ENCODE results near the gene HSPA1B. TPM values are rescaled to one million over a fixed set of nuclear protein-coding genes. Genes with fewer than 3 reads are reported as not detected.

The HSPA1B gene
- total RNA-seq, 6 experiments from 2014 or later = 41.5 to 144 (median 47.5) TPM

GRCh38 chr6:31834367-31835250 is 7.1 kb downstream of the HSPA1B start:
- WGBS (ENCODE audit: insufficient coverage, low coverage, low lambda C conversion rate, missing lambda C conversion rate) = under 1% methylated on average over 54 of the region's 59 CpGs
- Histone ChIP-seq H3K27me3 (no peaks in the 10 kb centered on the region), H3K27ac (peak overlapping the region; percentile 93 to 96 (median 94)), H3K9me3 (no peaks in the 10 kb centered on the region), H3K4me3 (peak overlapping the region; percentile 81 to 89 (median 87)), H3K4me1 (peaks cover 0 to 41% (median 13%) of the 10 kb centered on the region in 4 donors), H3K36me3 (peaks cover 5 to 26% (median 17%) of the 10 kb centered on the region in 4 donors)
- intact Hi-C loops (cut with DNase I) = loop anchor here (10.0 kb wide), 1 partner anchor 60 kb away; the partner anchor contains the start of gene VWA7 (in 2 of the 2)
- peak; percentile 89 to 93 (median 92) for DNase-seq
- peak; percentile 43 to 88 (median 66) for ATAC-seq
- peak; percentile 71 for TF ChIP-seq POLR2A (IDR thresholded peaks at IDR 0.05)
- TF ChIP-seq CTCF (IDR thresholded peaks at IDR 0.05) = no peak

GRCh38 chr6:31836047-31836473 is 8.5 kb downstream of the HSPA1B start:
- WGBS (ENCODE audit: insufficient coverage, low coverage, low lambda C conversion rate, missing lambda C conversion rate) = 31% methylated on average over 12 of the region's 14 CpGs
- Histone ChIP-seq H3K4me3 (peak overlapping the region; percentile 81 to 89 (median 87)), H3K4me1 (peaks cover 0 to 40% (median 13%) of the 10 kb centered on the region in 4 donors), H3K27ac (peak overlapping the region; percentile 93 to 96 (median 94)), H3K9me3 (no peaks in the 10 kb centered on the region), H3K27me3 (no peaks in the 10 kb centered on the region), H3K36me3 (peaks cover 11 to 40% (median 26%) of the 10 kb centered on the region in 4 donors)
- ATAC-seq = no peak
- DNase-seq = no peak
- TF ChIP-seq CTCF (IDR thresholded peaks at IDR 0.05) (no peak), POLR2A (IDR thresholded peaks at IDR 0.05) (no peak)
- intact Hi-C loops (cut with DNase I) = loop anchor here (10.0 kb wide), 1 partner anchor 61 kb away; the partner anchor contains the start of gene VWA7 (in 2 of the 2)

GRCh38 chr6:31836474-31837368 is 9.2 kb downstream of the HSPA1B start:
- H3K36me3 ChIP-seq = peaks cover 11 to 41% (median 24%) of the 10 kb centered on the region in 4 donors
- H3K9me3 ChIP-seq = no peaks in the 10 kb centered on the region
- TF ChIP-seq CTCF (IDR thresholded peaks at IDR 0.05) (peak in 1 of 4 donors; percentile 17), POLR2A (IDR thresholded peaks at IDR 0.05) (no peak)
- peaks cover 0 to 33% (median 13%) of the 10 kb centered on the region in 4 donors for H3K4me1 ChIP-seq
- DNase-seq (no peak), ATAC-seq (no peak)
- peak overlapping the region; percentile 81 to 89 (median 87) for H3K4me3 ChIP-seq
- 23% methylated on average over 12 of the region's 12 CpGs for WGBS (ENCODE audit: insufficient coverage, low coverage, low lambda C conversion rate, missing lambda C conversion rate)
- H3K27me3 ChIP-seq = no peaks in the 10 kb centered on the region
- intact Hi-C loops (cut with DNase I) = loop anchor here (10.0 kb wide), 1 partner anchor 62 kb away; the partner anchor contains the start of gene VWA7 (in 2 of the 2)
- peak overlapping the region; percentile 93 to 96 (median 94) for H3K27ac ChIP-seq

Data from right lobe of liver (tissue), 6 donors.